HG03558 (cell line): ENCODE measurements around the gene ERI3.

Experiments
- ATAC-seq: cut with Tn5 transposase; IDR thresholded peaks from one replicate; pipeline ENCODE4 v1.9.1; 2021; ENCODE audit warnings: moderate number of reproducible peaks; ENCODE audit not compliant: unreplicated experiment; ENCODE audit errors: extremely low read depth

ERI3 gene

GRCh38 chr1:44353604-44354003 lies 1.5 kb downstream of the ERI3 start:
- no peak for ATAC-seq

GRCh38 chr1:44351289-44351688 lies 3.8 kb downstream of the ERI3 start:
- no peak for ATAC-seq

GRCh38 chr1:44348061-44348485 lies 7.0 kb downstream of the ERI3 start:
- no peak for ATAC-seq

- ATAC-seq = no peak
Measured at GRCh38 chr1:44347280-44347679, 7.8 kb downstream of the ERI3 start.

GRCh38 chr1:44346878-44347277 lies 8.2 kb downstream of the ERI3 start:
- no peak for ATAC-seq

- ATAC-seq = no peak
Measured at GRCh38 chr1:44346184-44346583, 8.9 kb downstream of the ERI3 start.

GRCh38 chr1:44345187-44345775 lies 9.8 kb downstream of the ERI3 start:
- no peak for ATAC-seq

GRCh38 chr1:44339731-44340130 lies 15.3 kb downstream of the ERI3 start:
- ATAC-seq = no peak

GRCh38 chr1:44338136-44338535 lies 16.9 kb downstream of the ERI3 start:
- no peak for ATAC-seq

GRCh38 chr1:44336668-44337067 lies 18.4 kb downstream of the ERI3 start:
- no peak for ATAC-seq

GRCh38 chr1:44334968-44335367 lies 20.1 kb downstream of the ERI3 start:
- ATAC-seq = no peak

GRCh38 chr1:44333376-44333775 lies 21.7 kb downstream of the ERI3 start:
- ATAC-seq = no peak

- no peak for ATAC-seq
Measured at GRCh38 chr1:44332505-44332904, 22.6 kb downstream of the ERI3 start.

GRCh38 chr1:44330935-44331334 lies 24.1 kb downstream of the ERI3 start:
- ATAC-seq = no peak

GRCh38 chr1:44328671-44329416 lies 26.2 kb downstream of the ERI3 start:
- no peak for ATAC-seq

- ATAC-seq = no peak
Measured at GRCh38 chr1:44327679-44328491, 27.2 kb downstream of the ERI3 start.

GRCh38 chr1:44326821-44327465 lies 28.1 kb downstream of the ERI3 start:
- no peak for ATAC-seq

GRCh38 chr1:44326024-44326701 lies 28.9 kb downstream of the ERI3 start:
- no peak for ATAC-seq

GRCh38 chr1:44323947-44324346 lies 31.1 kb downstream of the ERI3 start:
- ATAC-seq = no peak

- no peak for ATAC-seq
Measured at GRCh38 chr1:44322367-44322766, 32.7 kb downstream of the ERI3 start.
